Prostate gland (tissue), 2 donors: ENCODE results near the gene KCNQ1. TPM values are rescaled to one million over a fixed set of nuclear protein-coding genes. Genes with fewer than 3 reads are reported as not detected.

Experiments
- DNase-seq: peaks from one replicate; pipeline ENCODE4 v3.0.0-alpha.2; 2019; ENCODE audit warnings: low spot score
- H3K27ac ChIP-seq, 2 donors: fragments of 200-600 bp; sonication (generic); 2 replicates each; pipeline ENCODE4 v1.5.1; 2017 to 2019
- H3K27me3 ChIP-seq: fragments of 200-600 bp; sonication (generic); replicated peaks from 2 replicates; pipeline ENCODE4 v1.5.1; 2019; ENCODE audit not compliant: insufficient read depth
- H3K36me3 ChIP-seq, 2 donors: fragments of 200-600 bp; sonication (generic); 1 replicate in 1 of 2; 2 replicates in 1 of 2; pipeline versions ENCODE4 v1.5.1 to v1.8.1; 2017 to 2019
- H3K4me1 ChIP-seq: fragments of 200-600 bp; sonication (generic); replicated peaks from 2 replicates; pipeline ENCODE4 v1.5.1; 2019
- H3K4me3 ChIP-seq, 2 donors: fragments of 200-600 bp; sonication (generic); 2 replicates each; pipeline ENCODE4 v1.5.1; 2017 to 2019
- H3K9me3 ChIP-seq: fragments of 200-600 bp; sonication (generic); 2 replicates; pipeline ENCODE4 v1.5.1; 2017
- CTCF ChIP-seq, 4 experiments: fragments of 200-600 bp in 2 of 4; fragments of 450-650 bp in 2 of 4; sonication (generic) in 2 of 4; IDR thresholded peaks; 1 replicate in 3 of 4; 2 replicates in 1 of 4; pipeline ENCODE4 v1.5.1; 2016 to 2019; ENCODE audit warnings: antibody characterized with exemption in 4 of 4, mild to moderate bottlenecking in 2 of 4, moderate library complexity in 2 of 4
- POLR2A ChIP-seq: fragments of 450-650 bp; IDR thresholded peaks from one replicate; pipeline ENCODE4 v1.6.1; 2016; ENCODE audit warnings: antibody characterized with exemption, mild to moderate bottlenecking
- POLR2AphosphoS5 ChIP-seq: sonication (generic); formaldehyde crosslinking; IDR thresholded peaks from one replicate; pipeline ENCODE4 v1.6.1; 2017; ENCODE audit warnings: antibody characterized with exemption
- WGBS: methylation state at CpG from one replicate; pipeline ENCODE4 v1.1.5; 2018; 5-methylcytosine and 5-hydroxymethylcytosine counted together
- intact Hi-C: fragments of 100-400 bp; cut with DNase I; formaldehyde crosslinking; loops from one replicate; pipeline ENCODE4 v1.14.2; 2022
- total RNA-seq, 2 donors: library from RNA; depleted of rRNA; stranded (reverse); fragments of >200 nt; gene quantifications; one replicate each; pipeline ENCODE4 v1.1.0, GENCODE V29; 2016

KCNQ1 gene
- total RNA-seq, 2 donors from 2014 or later = 10.0 to 33.8 TPM

DNA sequence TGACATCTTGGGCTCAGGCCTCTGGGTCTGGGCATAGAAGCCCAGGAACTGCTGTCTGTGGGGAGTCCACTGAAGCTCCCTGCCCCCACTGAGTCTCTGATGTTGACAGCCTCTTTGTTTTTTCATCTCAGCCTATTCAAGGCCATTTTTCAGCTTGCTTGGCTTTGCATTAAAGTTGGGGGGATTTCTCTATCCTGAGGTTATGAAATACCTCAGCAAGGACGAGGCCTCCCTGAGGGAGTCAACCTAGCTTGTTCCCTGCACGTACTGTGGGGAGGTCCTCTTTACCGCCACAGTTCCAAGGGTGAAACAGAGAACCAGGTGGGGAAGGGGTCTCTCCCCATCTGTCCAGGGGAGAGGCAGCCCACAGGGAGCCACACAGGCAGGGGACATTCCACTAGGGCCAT, 246.6 kb downstream of the KCNQ1 start:
- Histone ChIP-seq H3K4me3 (no peak overlapping the region), H3K27ac (no peak overlapping the region), H3K36me3 (no peaks in the 10 kb centered on the region), H3K27me3 (no peaks in the 10 kb centered on the region), H3K4me1 (no peaks in the 10 kb centered on the region), H3K9me3 (no peaks in the 10 kb centered on the region)
- no peak for TF ChIP-seq POLR2A
- TF ChIP-seq CTCF (IDR thresholded peaks at IDR 0.05) = no peak
- TF ChIP-seq POLR2AphosphoS5 = no peak
- DNase-seq = no peak
- WGBS = 79% methylated on average over 3 of the region's 3 CpGs
- intact Hi-C loops = no loop called here

DNA sequence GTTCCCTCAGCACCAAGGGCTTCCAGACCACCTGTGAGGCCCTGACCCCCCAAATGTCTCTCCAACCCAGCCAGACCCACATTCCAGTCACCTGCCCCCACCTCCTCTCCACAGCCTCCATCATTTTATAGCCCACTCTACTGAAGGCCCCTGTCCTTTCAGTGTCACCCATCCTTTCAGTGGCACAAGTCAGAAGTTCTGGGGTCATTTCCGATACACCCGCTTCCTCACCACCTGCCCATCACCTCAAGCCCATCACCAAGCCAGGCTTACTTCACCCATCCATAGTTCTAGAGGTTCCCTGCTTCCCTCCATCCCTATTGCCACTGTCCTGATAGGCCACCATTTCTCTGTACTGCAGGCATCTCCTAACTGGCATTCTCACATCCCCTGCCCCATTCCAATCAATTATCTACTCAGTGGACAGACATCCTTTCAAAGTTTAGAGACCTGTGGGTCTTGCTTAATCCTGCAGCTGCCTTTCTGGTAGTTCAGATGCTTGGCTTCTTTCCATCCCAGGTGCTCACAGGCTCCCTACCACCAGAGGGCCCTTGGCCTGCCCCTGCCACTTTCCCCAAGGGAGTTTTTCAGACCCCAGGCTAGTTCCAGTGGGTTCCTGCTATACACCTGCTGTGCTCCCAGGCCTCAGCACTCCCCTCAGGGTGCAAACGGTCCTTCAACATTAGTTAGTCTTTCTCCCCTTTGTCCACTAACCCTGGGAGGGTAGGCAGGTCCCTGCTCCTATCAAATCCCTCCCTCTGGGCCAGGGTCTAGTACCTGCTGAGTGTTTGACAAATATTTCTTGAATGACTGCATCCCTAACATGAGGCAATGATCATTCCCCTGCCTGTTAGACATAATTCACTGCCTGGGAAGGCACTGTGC, 247.4 kb downstream of the KCNQ1 start:
- Histone ChIP-seq H3K9me3 (no peaks in the 10 kb centered on the region), H3K36me3 (no peaks in the 10 kb centered on the region), H3K4me3 (no peak overlapping the region), H3K4me1 (no peaks in the 10 kb centered on the region), H3K27me3 (no peaks in the 10 kb centered on the region), H3K27ac (no peak overlapping the region)
- TF ChIP-seq POLR2AphosphoS5 (no peak), CTCF (IDR thresholded peaks at IDR 0.05) (peak in 2 of 4 experiments; percentile 31 to 45)
- 78% methylated on average over 3 of the region's 3 CpGs for WGBS
- intact Hi-C loops = no loop called here
- DNase-seq = no peak

DNA sequence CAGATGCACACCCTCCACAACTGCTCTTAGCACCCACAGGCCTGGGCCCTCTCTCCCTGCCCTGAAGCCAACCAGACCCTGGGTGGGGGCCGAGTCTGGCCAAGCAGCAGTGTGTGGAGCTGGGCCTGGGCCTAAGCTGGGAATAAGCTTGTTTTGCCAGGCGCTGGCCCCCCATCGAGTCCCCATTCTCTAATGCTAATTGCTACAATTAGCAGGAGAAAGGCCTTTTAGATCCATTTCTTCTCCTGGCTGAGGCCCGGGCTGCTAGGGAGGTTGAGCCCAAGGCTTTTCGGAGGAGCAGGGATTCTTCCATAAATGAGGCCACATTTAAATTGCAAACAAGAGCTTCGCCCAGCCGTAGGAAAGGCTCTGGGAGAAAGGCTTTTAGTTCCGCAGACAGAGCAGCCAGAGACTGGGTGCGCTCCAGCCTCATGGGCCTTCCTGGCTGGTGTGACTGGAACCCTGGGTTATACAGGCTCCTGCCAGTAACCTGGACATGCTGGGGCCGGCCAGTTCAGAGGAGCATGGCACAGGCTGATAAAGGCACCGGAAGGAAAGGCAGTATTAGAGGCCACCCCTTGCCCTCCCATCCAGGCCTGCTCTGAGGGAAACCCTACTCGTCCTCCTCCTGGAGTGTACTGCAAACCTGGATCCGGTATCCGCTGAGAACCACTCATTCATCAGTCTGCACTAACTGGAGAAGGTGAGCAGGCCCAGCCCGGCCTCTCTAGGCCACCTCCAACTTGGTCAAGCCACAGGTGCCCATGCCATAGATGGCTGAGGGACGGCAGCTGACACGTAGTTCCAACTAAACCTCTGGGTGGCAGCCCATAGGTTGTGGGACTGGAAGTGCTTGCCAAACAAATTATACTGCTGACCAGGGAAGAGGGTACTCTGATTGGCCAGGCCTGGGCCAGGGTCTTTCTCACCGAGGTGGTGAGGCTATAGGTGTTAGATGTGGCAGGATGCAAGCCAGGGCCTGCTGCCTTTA, 248.8 kb downstream of the KCNQ1 start:
- Histone ChIP-seq H3K27me3 (no peaks in the 10 kb centered on the region), H3K36me3 (no peaks in the 10 kb centered on the region), H3K9me3 (no peaks in the 10 kb centered on the region), H3K27ac (no peak overlapping the region), H3K4me1 (no peaks in the 10 kb centered on the region), H3K4me3 (no peak overlapping the region)
- TF ChIP-seq POLR2A = no peak
- TF ChIP-seq CTCF (IDR thresholded peaks at IDR 0.05) = no peak
- no peak for TF ChIP-seq POLR2AphosphoS5
- intact Hi-C loops = no loop called here
- DNase-seq = no peak
- 75% methylated on average over 18 of the region's 18 CpGs for WGBS

DNA sequence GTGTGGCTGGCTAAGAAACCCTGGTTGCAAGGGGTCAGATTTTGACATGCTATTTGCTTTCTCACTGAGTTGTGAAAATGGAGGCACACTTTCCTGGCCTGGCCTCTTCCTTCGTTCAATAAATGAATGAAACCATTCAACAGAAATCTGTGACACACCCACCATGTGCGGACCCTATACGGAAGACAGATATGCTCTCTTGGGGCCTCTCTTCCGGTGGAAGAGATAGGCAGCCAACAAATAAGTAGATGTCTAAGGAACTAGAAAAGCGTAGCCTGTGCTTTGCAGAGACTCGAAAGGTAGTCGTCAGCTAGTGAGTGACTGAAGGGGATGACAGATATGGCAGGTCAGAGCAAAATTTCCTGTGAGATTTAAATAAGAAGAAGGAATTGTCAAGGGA, 249.7 kb downstream of the KCNQ1 start:
- no peaks in the 10 kb centered on the region for H3K9me3 ChIP-seq
- 80% methylated on average over 7 of the region's 7 CpGs for WGBS
- H3K36me3 ChIP-seq = no peaks in the 10 kb centered on the region
- no peaks in the 10 kb centered on the region for H3K27me3 ChIP-seq
- no peak overlapping the region for H3K27ac ChIP-seq
- no peak overlapping the region for H3K4me3 ChIP-seq
- H3K4me1 ChIP-seq = no peaks in the 10 kb centered on the region
- intact Hi-C loops = no loop called here
- TF ChIP-seq POLR2A = no peak
- no peak for TF ChIP-seq POLR2AphosphoS5
- TF ChIP-seq CTCF (IDR thresholded peaks at IDR 0.05) = no peak
- DNase-seq = no peak
